GM12878 (cell line): ENCODE measurements around the gene FOXP1. TPM values are rescaled to one million over a fixed set of nuclear protein-coding genes. Genes with fewer than 3 reads are reported as not detected.

Source experiments
- ATAC-seq: fragments of 200-7000 bp; cut with Tn5 transposase; 3 replicates; pipeline ENCODE4 v1.9.1; 2020; ENCODE audit warnings: mild to moderate bottlenecking, moderate library complexity
- BruUV-seq: library from RNA; stranded (reverse); fragments of 400-500 nt; replicated peaks from 2 replicates; lab custom pipeline; 2021; lab: Mats Ljungman, UMichigan
- CTCF ChIA-PET: fragments of 300-600 bp; sonication (Branson Sonifier 250); formaldehyde crosslinking; extraction: SDS; loops from one replicate; lab custom pipeline; 2021; ENCODE audit warnings: inconsistent platforms; lab: Yijun Ruan, JAX
- POLR2A ChIA-PET: fragments of 350-600 bp; formaldehyde crosslinking; extraction: SDS; loops from one replicate; lab custom pipeline; 2021; ENCODE audit warnings: inconsistent platforms; lab: Charles Lee
- RAD21 ChIA-PET: fragments of 300-600 bp; sonication (Branson Sonifier 250); formaldehyde crosslinking; loops from one replicate; lab custom pipeline; 2023; ENCODE audit warnings: antibody characterized with exemption; ENCODE audit not compliant: unreplicated experiment; lab: Charles Lee
- SMC1A ChIA-PET: fragments of 300-600 bp; sonication (Branson Sonifier 250); formaldehyde crosslinking; loops from one replicate; lab custom pipeline; 2023; ENCODE audit not compliant: unreplicated experiment, uncharacterized antibody; lab: Charles Lee
- DNase-seq: peaks from one replicate; pipeline ENCODE4 v3.0.0-alpha.2; 2011; ENCODE audit warnings: low read depth, low spot score
- FAIRE-seq: peaks from 3 replicates; lab custom pipeline; 2011; peaks lifted over from hg19 to GRCh38; lab: Jason Lieb, UNC
- H2AFZ ChIP-seq: 2 replicates; pipeline ENCODE4 v1.6.0; 2011; ENCODE audit warnings: low read depth, low read length, control low read depth; ENCODE audit not compliant: control insufficient read depth
- H3K27ac ChIP-seq: 2 replicates; pipeline ENCODE4 v1.5.1; 2011; ENCODE audit warnings: control low read depth; ENCODE audit not compliant: control insufficient read depth, insufficient read depth
- H3K27me3 ChIP-seq, 2 experiments: replicated peaks in 1 of 2; 2 replicates each; pipeline versions ENCODE4 v1.6.0 to v1.6.1; 2011; ENCODE audit warnings: low read length in 1 of 2; ENCODE audit not compliant: control insufficient read depth in 2 of 2, insufficient read depth in 2 of 2
- H3K36me3 ChIP-seq, 2 experiments: 2 replicates each; pipeline ENCODE4 v1.5.1; 2011; ENCODE audit warnings: low read length in 1 of 2; ENCODE audit not compliant: control insufficient read depth in 2 of 2, insufficient read depth in 2 of 2
- H3K4me1 ChIP-seq: 2 replicates; pipeline ENCODE4 v1.6.1; 2011; ENCODE audit warnings: mild to moderate bottlenecking, low read length, moderate library complexity, mixed read lengths; ENCODE audit not compliant: control insufficient read depth, insufficient read depth
- H3K4me2 ChIP-seq: 2 replicates; pipeline ENCODE4 v1.6.0; 2011; ENCODE audit warnings: control low read depth; ENCODE audit not compliant: control insufficient read depth, insufficient read depth
- H3K4me3 ChIP-seq: fragments of 200-600 bp; sonication (generic); 2 replicates; pipeline ENCODE4 v1.5.1; 2016
- H3K79me2 ChIP-seq: 2 replicates; pipeline ENCODE4 v1.6.0; 2011; ENCODE audit warnings: low read length; ENCODE audit not compliant: control insufficient read depth, insufficient read depth
- H3K9ac ChIP-seq: 2 replicates; pipeline ENCODE4 v1.8.0; 2011; ENCODE audit warnings: low read length, control low read depth, mixed read lengths; ENCODE audit not compliant: control insufficient read depth, insufficient read depth
- H3K9me3 ChIP-seq: replicated peaks from 3 replicates; pipeline ENCODE4 v1.5.1; 2011; ENCODE audit warnings: mild to moderate bottlenecking, low read length; ENCODE audit not compliant: control insufficient read depth, insufficient read depth
- H4K20me1 ChIP-seq: 2 replicates; pipeline ENCODE4 v1.6.0; 2011; ENCODE audit not compliant: control insufficient read depth, insufficient read depth
- CHD1 ChIP-seq: IDR thresholded peaks from 2 replicates; pipeline ENCODE4 v1.6.1; 2012; ENCODE audit warnings: low read depth, low read length, improper control_type of control experiment
- CHD2 ChIP-seq: IDR thresholded peaks from 2 replicates; pipeline ENCODE4 v1.6.1; 2011; ENCODE audit warnings: low read depth, low read length, improper control_type of control experiment, borderline replicate concordance
- FOXM1 ChIP-seq: IDR thresholded peaks from 2 replicates; pipeline ENCODE4 v1.6.1; 2012; ENCODE audit warnings: low read depth, mild to moderate bottlenecking, inconsistent platforms, low read length, moderate library complexity
- GATAD2B ChIP-seq: fragments of 450-650 bp; conservative IDR thresholded peaks from 2 replicates; pipeline ENCODE4 v1.6.1; 2017; ENCODE audit warnings: low read depth, mild to moderate bottlenecking, moderate library complexity
- RBBP5 ChIP-seq: fragments of 200-600 bp; sonication (generic); conservative IDR thresholded peaks from 2 replicates; pipeline ENCODE4 v1.6.1; 2016
- WGBS: methylation state at CpG from one replicate; pipeline ENCODE4 v1.1.6; 2016; ENCODE audit warnings: low lambda C conversion rate; ENCODE audit not compliant: insufficient replicate concordance, insufficient coverage; ENCODE audit errors: missing lambda C conversion rate; 5-methylcytosine and 5-hydroxymethylcytosine counted together
- in situ Hi-C: fragments of 300-500 bp; cut with MboI; formaldehyde crosslinking; loops from 9 replicates; pipeline ENCODE4 v1.14.3; 2018; ENCODE audit warnings: mixed read lengths
- intact Hi-C: fragments of 100-400 bp; cut with micrococcal nuclease; formaldehyde crosslinking; loops from one replicate; pipeline ENCODE4 v1.14.2; 2022; ENCODE audit not compliant: unreplicated experiment
- polyA plus RNA-seq, 11 experiments: library from polyadenylated mRNA; depleted of rRNA in 4 of 11; unstranded in 6 of 11; stranded (reverse) in 5 of 11; fragments of >200 nt; fragmentation: Nextera tagmentation in 4 of 11; fragmentation: Illumina TruSeq in 1 of 11; extraction: Ambion mirVana in 4 of 11; extraction: Trizol in 1 of 11; gene quantifications; 1 replicate in 1 of 11; 2 replicates in 10 of 11; pipeline versions ENCODE4 v1.2.1 to v1.2.3, GENCODE V29; 2011 to 2016; ENCODE audit warnings: inconsistent platforms in 2 of 11, missing spikeins in 2 of 11, low read depth in 1 of 11
- total RNA-seq, 4 experiments: library from RNA; depleted of rRNA in 3 of 4; stranded (reverse); fragments of >200 nt in 3 of 4; fragmentation: Illumina TruSeq in 1 of 4; extraction: Trizol in 1 of 4; gene quantifications; 2 replicates each; pipeline versions ENCODE4 v1.2.1 to v1.2.3, GENCODE V29; 2013 to 2021
- TF ChIP-seq, protein P1 (sequence below): fragments of 150-350 bp; IDR thresholded peaks from 2 replicates; pipeline ENCODE4 v1.6.1; 2016; ENCODE audit warnings: low read depth, low read length
- TF ChIP-seq, protein P2 (sequence below): fragments of 450-650 bp; IDR thresholded peaks from 2 replicates; pipeline ENCODE4 v1.6.1; 2016; ENCODE audit warnings: mild to moderate bottlenecking

FOXP1 gene
- total and polyA plus RNA-seq, 10 of the 15 experiments (the other 5 are each of a cell fraction or from before 2014, with no cell fraction given) = 0.05 to 1.6 (median 0.20) TPM; not detected in 1

DNA sequence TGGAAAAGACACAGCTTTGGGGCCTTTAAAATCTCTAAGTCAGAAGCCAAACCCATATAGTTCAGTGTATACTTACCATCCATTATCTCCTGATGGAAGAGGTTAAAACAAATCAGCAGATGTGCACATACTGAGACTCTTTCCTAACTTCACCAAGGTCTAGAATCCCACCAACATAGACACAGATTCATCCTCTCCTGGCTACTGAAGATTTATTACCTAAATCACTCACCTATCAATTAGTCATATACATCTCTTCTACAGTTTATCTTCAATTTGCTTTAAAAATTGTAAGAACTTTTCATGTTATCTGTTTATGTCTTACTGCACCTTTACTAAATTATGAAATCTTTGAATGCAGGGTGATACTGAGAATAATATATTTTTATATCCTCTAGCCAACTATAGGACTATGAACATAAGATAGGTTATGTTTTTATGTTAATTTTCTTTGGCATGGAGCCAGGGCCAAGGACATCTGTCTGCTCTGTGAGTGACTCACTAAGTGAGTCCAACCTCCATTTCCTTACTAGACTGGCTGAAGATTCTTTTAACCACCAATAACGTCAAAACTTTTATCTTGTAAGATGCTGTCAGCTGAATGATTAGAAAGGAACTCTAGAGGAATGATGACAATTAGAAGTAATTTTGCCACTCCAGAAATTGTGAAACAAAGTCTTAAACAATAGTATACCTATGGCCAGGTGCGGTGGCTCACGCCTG, 397.6 kb downstream of the FOXP1 start:
- DNase-seq = no peak
- ChIA-PET POLR2A (no interaction called here), RAD21 (no interaction called here), SMC1A (interaction anchor here (0.7 kb wide), 1 partner anchor 142 kb away, joined by 3 read pairs; no protein-coding TSS in a partner anchor), CTCF (no interaction called here)
- no peak for ATAC-seq
- no peaks in the 10 kb centered on the region for H3K36me3 ChIP-seq
- H3K79me2 ChIP-seq = no peaks in the 10 kb centered on the region
- intact Hi-C loops = no loop called here
- no peaks in the 10 kb centered on the region for H3K9me3 ChIP-seq
- H3K4me2 ChIP-seq = no peak overlapping the region
- BruUV-seq = no TSS peak
- TF ChIP-seq CHD2 = no peak
- TF ChIP-seq, protein P1, sequence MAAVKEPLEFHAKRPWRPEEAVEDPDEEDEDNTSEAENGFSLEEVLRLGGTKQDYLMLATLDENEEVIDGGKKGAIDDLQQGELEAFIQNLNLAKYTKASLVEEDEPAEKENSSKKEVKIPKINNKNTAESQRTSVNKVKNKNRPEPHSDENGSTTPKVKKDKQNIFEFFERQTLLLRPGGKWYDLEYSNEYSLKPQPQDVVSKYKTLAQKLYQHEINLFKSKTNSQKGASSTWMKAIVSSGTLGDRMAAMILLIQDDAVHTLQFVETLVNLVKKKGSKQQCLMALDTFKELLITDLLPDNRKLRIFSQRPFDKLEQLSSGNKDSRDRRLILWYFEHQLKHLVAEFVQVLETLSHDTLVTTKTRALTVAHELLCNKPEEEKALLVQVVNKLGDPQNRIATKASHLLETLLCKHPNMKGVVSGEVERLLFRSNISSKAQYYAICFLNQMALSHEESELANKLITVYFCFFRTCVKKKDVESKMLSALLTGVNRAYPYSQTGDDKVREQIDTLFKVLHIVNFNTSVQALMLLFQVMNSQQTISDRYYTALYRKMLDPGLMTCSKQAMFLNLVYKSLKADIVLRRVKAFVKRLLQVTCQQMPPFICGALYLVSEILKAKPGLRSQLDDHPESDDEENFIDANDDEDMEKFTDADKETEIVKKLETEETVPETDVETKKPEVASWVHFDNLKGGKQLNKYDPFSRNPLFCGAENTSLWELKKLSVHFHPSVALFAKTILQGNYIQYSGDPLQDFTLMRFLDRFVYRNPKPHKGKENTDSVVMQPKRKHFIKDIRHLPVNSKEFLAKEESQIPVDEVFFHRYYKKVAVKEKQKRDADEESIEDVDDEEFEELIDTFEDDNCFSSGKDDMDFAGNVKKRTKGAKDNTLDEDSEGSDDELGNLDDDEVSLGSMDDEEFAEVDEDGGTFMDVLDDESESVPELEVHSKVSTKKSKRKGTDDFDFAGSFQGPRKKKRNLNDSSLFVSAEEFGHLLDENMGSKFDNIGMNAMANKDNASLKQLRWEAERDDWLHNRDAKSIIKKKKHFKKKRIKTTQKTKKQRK = no peak
- no peak for TF ChIP-seq RBBP5
- TF ChIP-seq, protein P2, sequence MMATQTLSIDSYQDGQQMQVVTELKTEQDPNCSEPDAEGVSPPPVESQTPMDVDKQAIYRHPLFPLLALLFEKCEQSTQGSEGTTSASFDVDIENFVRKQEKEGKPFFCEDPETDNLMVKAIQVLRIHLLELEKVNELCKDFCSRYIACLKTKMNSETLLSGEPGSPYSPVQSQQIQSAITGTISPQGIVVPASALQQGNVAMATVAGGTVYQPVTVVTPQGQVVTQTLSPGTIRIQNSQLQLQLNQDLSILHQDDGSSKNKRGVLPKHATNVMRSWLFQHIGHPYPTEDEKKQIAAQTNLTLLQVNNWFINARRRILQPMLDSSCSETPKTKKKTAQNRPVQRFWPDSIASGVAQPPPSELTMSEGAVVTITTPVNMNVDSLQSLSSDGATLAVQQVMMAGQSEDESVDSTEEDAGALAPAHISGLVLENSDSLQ = no peak
- TF ChIP-seq CHD1 = no peak
- TF ChIP-seq FOXM1 = no peak
- no peak for TF ChIP-seq GATAD2B
- in situ Hi-C loops = no loop called here
- no peaks in the 10 kb centered on the region; a peak in 1 of 4 replicates for H3K27me3 ChIP-seq
- no peaks in the 10 kb centered on the region for H4K20me1 ChIP-seq
- no peak overlapping the region for H3K9ac ChIP-seq
- 66% methylated on average over 3 of the region's 3 CpGs for WGBS
- H2AFZ ChIP-seq = no peak overlapping the region
- H3K4me1 ChIP-seq = no peaks in the 10 kb centered on the region
- FAIRE-seq = no peak
- H3K27ac ChIP-seq = no peak overlapping the region
- no peak overlapping the region for H3K4me3 ChIP-seq
